Activated naive CD4-positive, alpha-beta T cell treated with Interleukin-2 at 50 U/mL for 16 hours (primary cell): Measurements from ENCODE around the gene NFIA.

ENCODE experiments used
- DNase-seq: peaks from one replicate; pipeline ENCODE4 v3.0.0-alpha.2; 2020

The NFIA gene

GRCh38 chr1:61226791-61227567 is 144.6 kb downstream of the NFIA start:
- no peak for DNase-seq

- no peak for DNase-seq
Measured at GRCh38 chr1:61227857-61228550, 145.6 kb downstream of the NFIA start.

- DNase-seq: no peak
Measured at GRCh38 chr1:61230523-61230922, 148.2 kb downstream of the NFIA start.

- DNase-seq: no peak
Measured at GRCh38 chr1:61231795-61232194, 149.4 kb downstream of the NFIA start.

GRCh38 chr1:61233121-61233660 is 150.8 kb downstream of the NFIA start:
- no peak for DNase-seq

- DNase-seq: no peak
Measured at GRCh38 chr1:61234587-61234919, 152.2 kb downstream of the NFIA start.

GRCh38 chr1:61237147-61237546 is 154.8 kb downstream of the NFIA start:
- no peak for DNase-seq

- DNase-seq: no peak
Measured at GRCh38 chr1:61237659-61238358, 155.4 kb downstream of the NFIA start.

GRCh38 chr1:61238359-61238665 is 156.0 kb downstream of the NFIA start:
- no peak for DNase-seq

- DNase-seq: no peak
Measured at GRCh38 chr1:61240878-61241277, 158.5 kb downstream of the NFIA start.

- DNase-seq: no peak
Measured at GRCh38 chr1:61241411-61241838, 159.1 kb downstream of the NFIA start.

- no peak for DNase-seq
Measured at GRCh38 chr1:61241973-61242381, 159.6 kb downstream of the NFIA start.

- DNase-seq: no peak
Measured at GRCh38 chr1:61244114-61244513, 161.8 kb downstream of the NFIA start.

- no peak for DNase-seq
Measured at GRCh38 chr1:61245696-61246400, 163.5 kb downstream of the NFIA start.

GRCh38 chr1:61247051-61247825 is 164.9 kb downstream of the NFIA start:
- DNase-seq: no peak

- DNase-seq: no peak
Measured at GRCh38 chr1:61247881-61248752, 165.8 kb downstream of the NFIA start.

- DNase-seq: no peak
Measured at GRCh38 chr1:61250933-61251332, 168.6 kb downstream of the NFIA start.

GRCh38 chr1:61253059-61253735 is 170.8 kb downstream of the NFIA start:
- no peak for DNase-seq

- DNase-seq: no peak
Measured at GRCh38 chr1:61253912-61254633, 171.7 kb downstream of the NFIA start.
